HG03025 (cell line): ENCODE measurements around the gene TRIM65.
"Not testable (repeated sequence)": the region's sequence is repeated elsewhere in the genome, so short reads cannot be mapped to it uniquely, and the experiment has no call there.

Source experiments
- ATAC-seq: cut with Tn5 transposase; IDR thresholded peaks from one replicate; pipeline ENCODE4 v1.9.1; 2021; ENCODE audit warnings: mild to moderate bottlenecking, moderate library complexity; ENCODE audit not compliant: unreplicated experiment, low FRiP score

The TRIM65 gene

GRCh38 chr17:75897160-75898019 is 639 bp upstream of the TRIM65 start:
- no peak for ATAC-seq

- ATAC-seq = no peak
Measured at GRCh38 chr17:75895370-75896155, 1.2 kb downstream of the TRIM65 start.

- no peak for ATAC-seq
Measured at GRCh38 chr17:75894049-75894733, 2.6 kb downstream of the TRIM65 start.

GRCh38 chr17:75893305-75894048 is 3.3 kb downstream of the TRIM65 start:
- ATAC-seq = no peak

DNA sequence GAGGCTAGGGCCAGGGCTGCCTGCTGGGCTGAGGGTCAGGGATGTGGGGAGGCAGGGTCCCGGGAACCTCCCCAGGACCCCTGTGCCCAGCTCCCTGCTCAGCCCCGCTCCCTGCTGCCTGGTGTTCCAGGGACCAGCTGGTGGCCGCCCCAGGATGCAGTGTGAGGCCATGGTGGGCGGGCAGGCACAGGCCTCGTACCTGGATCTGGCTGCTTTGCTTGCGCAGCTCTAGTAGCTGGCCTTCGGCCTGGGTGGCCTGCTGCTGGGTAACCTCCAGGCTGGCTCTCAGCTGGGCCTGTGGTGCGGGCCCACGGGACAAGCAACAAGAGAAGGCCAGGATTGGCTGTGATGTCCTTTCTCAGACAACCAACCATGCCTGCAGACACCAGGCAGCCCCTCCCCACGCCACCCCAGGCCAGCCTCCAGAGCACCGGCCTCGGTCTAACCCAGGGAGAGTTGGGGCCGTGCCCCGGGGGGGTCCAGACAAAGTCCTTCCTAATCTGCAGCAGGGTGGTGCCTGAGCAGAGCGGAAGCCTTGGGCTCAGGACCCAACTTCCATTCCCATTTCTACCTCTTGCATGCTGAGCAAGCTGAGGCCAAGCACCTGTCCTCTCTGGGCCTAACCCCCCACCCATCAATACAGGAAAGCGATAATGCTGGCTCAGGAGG is 4.1 kb downstream of the TRIM65 start:
- no peak for ATAC-seq

DNA sequence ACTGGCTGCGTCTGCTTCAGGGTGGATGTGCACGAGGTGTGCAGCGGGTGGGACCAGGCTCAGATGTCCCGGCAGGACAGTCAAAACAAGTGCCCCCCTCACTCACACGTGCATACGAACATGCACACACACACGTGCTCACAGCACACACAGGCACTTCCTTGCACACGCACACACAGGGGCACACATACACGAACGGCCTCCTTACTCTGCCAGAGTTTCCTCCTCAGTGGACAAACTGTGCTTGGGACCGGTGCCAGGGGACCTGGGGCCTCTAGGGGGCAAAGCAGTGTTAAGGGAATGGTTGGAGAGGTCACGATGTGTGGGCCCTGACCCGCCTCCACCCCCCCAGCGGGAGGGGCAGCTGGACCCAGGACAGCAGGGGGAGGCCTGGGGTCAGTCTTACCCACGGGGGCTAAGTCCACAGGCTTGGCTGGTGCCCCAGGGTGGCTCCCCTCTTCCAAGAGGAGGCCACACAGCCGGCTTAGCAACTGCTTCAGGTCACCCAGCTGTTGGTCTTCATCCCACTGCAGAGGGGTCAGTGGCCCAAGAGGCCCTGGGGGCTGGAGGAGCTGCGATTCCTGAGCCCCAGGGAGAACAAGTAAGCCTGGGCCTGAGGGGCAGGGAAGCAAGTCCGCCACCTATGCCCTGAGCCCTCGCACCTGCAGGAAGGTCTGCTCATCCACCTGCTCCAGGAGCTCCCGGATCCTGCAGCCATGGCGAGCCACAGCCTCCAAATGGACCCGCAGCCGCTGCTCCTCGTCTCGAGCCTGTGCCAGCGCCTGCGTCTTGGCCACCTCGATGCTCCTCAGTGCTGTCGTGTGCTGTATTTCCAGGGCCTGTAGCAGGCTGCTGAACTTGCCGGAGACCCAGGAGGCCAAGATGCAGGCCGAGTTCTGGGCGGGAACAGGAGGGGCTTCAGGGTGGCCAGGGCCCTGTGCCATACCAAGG is 4.9 kb downstream of the TRIM65 start:
- no peak for ATAC-seq

DNA sequence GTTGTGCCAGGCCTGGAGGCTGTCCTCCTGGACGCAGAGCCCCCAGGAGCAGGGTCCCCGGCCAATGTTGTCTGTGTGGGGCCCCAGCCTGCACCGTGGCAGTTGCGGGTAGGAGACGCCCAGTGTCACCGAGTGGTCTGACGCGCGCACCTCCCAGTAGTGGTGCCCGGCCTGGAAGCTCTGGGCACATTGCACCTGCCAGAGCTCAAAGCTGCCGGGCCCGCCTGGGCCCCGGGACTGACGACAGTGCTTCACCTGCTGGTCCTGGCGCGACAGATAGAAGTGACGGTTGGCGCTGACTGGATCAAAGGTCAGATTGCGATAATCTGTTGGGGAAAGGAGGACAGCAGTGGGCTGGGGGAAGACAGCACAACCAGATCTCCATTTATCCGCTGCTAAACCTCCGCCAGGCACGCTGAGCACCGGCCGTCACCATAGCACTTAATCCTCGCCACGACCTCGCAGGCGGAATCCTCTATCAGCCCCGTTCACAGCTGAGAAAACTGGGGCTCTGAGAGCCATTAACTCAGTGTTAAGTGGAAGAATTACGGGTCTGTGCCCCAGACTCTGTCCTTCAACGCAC is 5.6 kb downstream of the TRIM65 start:
- no peak for ATAC-seq

GRCh38 chr17:75889454-75889853 is 7.3 kb downstream of the TRIM65 start:
- no peak for ATAC-seq

DNA sequence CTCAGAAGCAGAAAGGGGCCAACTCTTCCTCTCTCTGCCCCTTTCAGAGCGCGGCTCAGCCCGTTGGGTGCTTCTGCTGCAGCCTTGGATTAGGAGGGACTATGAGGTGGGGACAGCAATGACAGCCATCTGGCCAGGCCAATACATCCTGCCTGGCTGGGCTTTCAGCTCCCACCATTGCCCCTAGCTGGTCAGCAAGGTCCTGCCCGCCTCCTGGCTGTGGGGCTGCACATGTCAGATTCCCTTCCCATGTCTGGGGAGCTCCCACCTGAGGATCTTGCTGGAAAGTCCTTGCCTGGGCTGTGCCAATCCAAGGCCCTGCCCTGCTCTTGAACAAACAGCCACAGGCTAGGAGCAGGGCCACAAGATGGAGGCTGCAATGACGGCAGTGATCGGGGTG is 8.3 kb downstream of the TRIM65 start:
- ATAC-seq = no peak

GRCh38 chr17:75885860-75886259 is 10.9 kb downstream of the TRIM65 start:
- ATAC-seq = not testable (repeated sequence)

GRCh38 chr17:75885431-75885830 is 11.3 kb downstream of the TRIM65 start:
- ATAC-seq = no peak

DNA sequence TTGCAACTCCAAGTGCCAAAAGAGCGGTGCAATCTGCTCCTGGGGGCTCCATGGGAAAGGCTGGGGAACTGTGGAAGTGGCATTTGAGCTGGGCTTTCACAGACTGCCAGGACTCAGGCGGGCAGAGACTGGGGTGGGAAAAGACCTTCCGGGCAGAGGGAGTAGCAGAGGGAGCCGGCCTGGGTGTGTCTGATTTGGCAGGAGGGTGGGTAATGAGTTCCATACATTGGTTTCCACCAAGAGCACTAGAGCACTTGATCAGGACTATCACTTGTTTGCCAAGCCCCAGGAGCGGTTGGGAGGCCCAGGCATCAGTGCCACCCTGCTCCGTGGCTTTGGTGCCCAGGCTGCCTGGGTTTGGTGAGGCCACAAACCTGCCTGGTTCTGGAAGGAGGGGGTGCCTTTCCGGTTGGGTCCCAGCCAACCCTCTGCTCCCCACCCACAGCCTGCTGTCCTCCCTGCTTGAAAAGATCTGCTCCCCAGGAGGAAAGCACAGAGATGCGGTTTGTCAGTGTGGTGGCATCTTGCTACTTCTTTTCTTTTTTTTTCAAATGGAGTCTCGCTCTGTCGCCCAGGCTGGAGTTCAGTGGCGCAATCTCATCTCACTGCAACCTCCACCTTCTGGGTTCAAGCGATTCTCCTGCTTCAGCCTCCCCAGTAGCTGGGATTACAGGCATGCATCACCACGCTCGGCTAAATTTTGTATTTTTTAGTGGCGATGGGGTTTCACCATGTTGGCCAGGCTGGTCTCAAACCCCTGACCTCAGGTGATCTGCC is 14.9 kb downstream of the TRIM65 start:
- no peak for ATAC-seq

- ATAC-seq = no peak
Measured at GRCh38 chr17:75880266-75880665, 16.5 kb downstream of the TRIM65 start.

- ATAC-seq = no peak
Measured at GRCh38 chr17:75878174-75878998, 18.4 kb downstream of the TRIM65 start, which contains the start of gene TRIM47. Gene TRIM47 (minus strand): TSS chr17:75878581. CDS start chr17:75878548, 33 bp downstream.

DNA sequence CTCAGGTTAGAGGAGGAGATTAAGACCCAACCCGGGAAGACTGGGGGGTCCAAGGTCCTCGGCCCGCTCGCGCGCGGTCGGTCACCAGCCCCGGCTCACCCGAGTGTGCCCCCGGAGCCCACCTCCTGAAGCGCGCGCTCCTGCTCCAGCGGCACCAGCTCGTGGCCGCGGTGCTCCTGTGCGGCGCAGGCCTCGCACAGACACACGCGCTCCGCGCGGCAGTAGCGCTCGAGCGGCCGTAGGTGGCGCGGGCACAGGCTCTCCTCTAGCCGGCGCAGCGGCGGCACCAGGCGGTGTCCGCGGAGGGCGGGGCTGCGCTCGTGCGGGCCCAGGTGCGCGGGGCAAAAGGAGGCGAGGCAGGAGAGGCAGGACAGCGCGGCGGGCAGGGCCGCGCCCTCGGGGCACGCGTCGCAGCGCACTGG is 19.0 kb downstream of the TRIM65 start:
- ATAC-seq = no peak

DNA sequence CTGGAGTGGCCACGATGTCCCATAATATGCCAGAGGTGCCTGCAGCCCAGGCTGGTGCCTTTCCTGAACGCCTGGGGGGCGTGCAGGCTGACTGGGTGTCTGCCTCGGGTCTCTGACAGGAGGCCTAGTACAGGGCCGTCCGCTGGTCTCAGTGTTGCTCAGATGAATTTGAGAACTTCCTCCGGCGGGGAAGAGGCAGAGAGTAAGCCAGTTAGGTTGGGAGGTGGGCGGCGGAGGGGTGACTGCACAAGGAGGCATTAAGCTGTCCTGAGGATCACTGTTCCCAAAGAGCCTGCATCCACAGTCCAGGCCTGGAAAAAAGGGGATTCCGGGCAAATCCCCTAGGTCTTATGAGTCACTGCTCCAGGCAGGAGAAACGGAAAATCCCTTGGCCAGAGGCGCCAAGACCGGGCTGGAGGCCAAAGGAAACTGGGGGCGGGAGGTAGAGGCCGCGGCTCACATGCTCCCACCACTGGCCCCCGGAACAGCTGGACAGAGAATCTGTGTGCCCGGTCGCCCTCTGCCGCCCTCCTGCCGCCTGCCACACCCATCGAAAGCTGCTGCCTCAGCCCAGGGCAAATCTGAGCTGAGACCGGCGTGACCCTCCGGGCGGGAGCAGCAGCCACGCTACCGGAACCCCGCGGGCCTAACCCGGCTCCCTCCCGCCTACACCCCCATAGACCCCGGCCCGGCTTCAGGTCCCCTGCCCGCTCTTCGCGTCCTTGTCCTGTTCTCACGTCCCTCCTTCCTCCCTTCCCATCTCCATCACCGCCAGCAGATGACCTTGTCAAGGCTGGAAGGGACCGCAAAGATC is 19.6 kb downstream of the TRIM65 start:
- no peak for ATAC-seq
